Measurements from ENCODE around the gene CAMK2N1. TPM values are rescaled to one million over a fixed set of nuclear protein-coding genes. Genes with fewer than 3 reads are reported as not detected.

Gene CAMK2N1
- total and polyA plus RNA-seq, 2 of the 8 experiments (the other 6 are each of a cell fraction or from before 2014, with no cell fraction given): 2.3 to 5.6 TPM

GRCh38 chr1:20496241-20496661 lies 10.2 kb upstream of the CAMK2N1 start:
- H2BK15ac ChIP-seq (ENCODE audit: low read length): no peak overlapping the region
- no peak overlapping the region for H2BK12ac ChIP-seq (ENCODE audit: low read depth, low read length)
- H3K4me2 ChIP-seq (ENCODE audit: insufficient read depth in 1 of 2, low read depth in 2 of 2, low read length in 2 of 2): no peak overlapping the region
- 0 out of 2 replicates have a peak overlapping the region, but pooled peaks have one; percentile 44 for H2BK5ac ChIP-seq (ENCODE audit: low read depth, low read length)
- H3K18ac ChIP-seq (ENCODE audit: extremely low read depth, low read length): no peak overlapping the region
- ChIA-PET CTCF (ENCODE audit: partially characterized antibody) (interaction anchor here (3.2 to 6.9 kb wide), 2 partner anchors 116 to 122 kb away, joined by 10 to 44 read pairs; no protein-coding TSS in a partner anchor), POLR2A (ENCODE audit: partially characterized antibody) (interaction anchor here (1.1 kb wide), 1 partner anchor 29 kb away, joined by 3 read pairs; no protein-coding TSS in a partner anchor)
- H3K27ac ChIP-seq (ENCODE audit: low read depth, low read length): no peak overlapping the region
- H3K23me2 ChIP-seq (ENCODE audit: low read depth, low read length): no peaks in the 10 kb centered on the region; the same call in 1 of the 2 replicates
- no peak overlapping the region for H2AFZ ChIP-seq (ENCODE audit: low read length)
- H4K20me1 ChIP-seq (replicated peaks in 1 of 2; ENCODE audit: control insufficient read depth in 1 of 2, insufficient read depth in 2 of 2, low read length in 2 of 2): peaks cover 0 to 4% of the 10 kb centered on the region in 2 experiments
- 0 out of 2 replicates have a peak overlapping the region, but pooled peaks have one; percentile 58 for H2AK5ac ChIP-seq (ENCODE audit: low read depth, low read length)
- H3K14ac ChIP-seq (ENCODE audit: insufficient read length): no peak overlapping the region
- no peak overlapping the region for H3K56ac ChIP-seq (replicated peaks; ENCODE audit: insufficient read length, low read depth, low read length)
- no peak for DNase-seq (ENCODE audit: low read depth in 1 of 2, low spot score in 2 of 2)
- no peak overlapping the region for H3K4me3 ChIP-seq (ENCODE audit: extremely low read depth in 1 of 4, insufficient read depth in 2 of 4, low read depth in 3 of 4, low read length in 4 of 4)
- H3K27me3 ChIP-seq (replicated peaks in 1 of 4; ENCODE audit: control insufficient read depth in 3 of 4, extremely low read depth in 1 of 4, insufficient read depth in 3 of 4, low read length in 3 of 4): no peaks in the 10 kb centered on the region; a peak in 2 of 7 replicates
- H3K9ac ChIP-seq (replicated peaks in 1 of 4; ENCODE audit: extremely low read depth in 1 of 4, low read depth in 3 of 4, low read length in 3 of 4): no peak overlapping the region
- H3K4ac ChIP-seq (replicated peaks; ENCODE audit: insufficient read length, low read depth, low read length): no peak overlapping the region
- H2BK20ac ChIP-seq (ENCODE audit: low read length): no peak overlapping the region
- H4K5ac ChIP-seq (ENCODE audit: insufficient read length, low read depth, low read length): no peak overlapping the region
- H2BK120ac ChIP-seq (replicated peaks; ENCODE audit: low read depth, low read length): no peak overlapping the region
- 88% methylated on average over 8 of the region's 8 CpGs; no CpG with 5 or more reads in 1 of the 2 experiments for WGBS, 2 experiments (ENCODE audit: extremely low coverage in 1 of 2, insufficient coverage in 1 of 2, insufficient read length in 1 of 2, insufficient replicate concordance in 2 of 2, low coverage in 1 of 2, low lambda C conversion rate in 2 of 2, missing lambda C conversion rate in 1 of 2)
- H3K4me1 ChIP-seq (replicated peaks in 1 of 4; ENCODE audit: control insufficient read depth in 3 of 4, insufficient read depth in 4 of 4, low read length in 3 of 4): peaks cover 0 to 11% (median 0%) of the 10 kb centered on the region in 4 experiments; a peak in 3 of 7 replicates
- no peaks in the 10 kb centered on the region; a peak in 1 of 4 replicates for H3K9me3 ChIP-seq (ENCODE audit: insufficient read depth in 2 of 2, low read depth in 1 of 2, low read length in 1 of 2)
- H3K23ac ChIP-seq (ENCODE audit: insufficient read length): no peak overlapping the region
- no peak overlapping the region for H4K8ac ChIP-seq (ENCODE audit: extremely low read depth, insufficient read depth, low read length)
- H4K91ac ChIP-seq (replicated peaks; ENCODE audit: insufficient read length, low read length): no peak overlapping the region
- no peak for FAIRE-seq
- H3K79me2 ChIP-seq (ENCODE audit: control insufficient read depth in 1 of 2, insufficient read depth in 2 of 2, low read length in 2 of 2): no peaks in the 10 kb centered on the region
- no peaks in the 10 kb centered on the region for H3K79me1 ChIP-seq (ENCODE audit: low read depth, low read length)
- H3K36me3 ChIP-seq (ENCODE audit: control insufficient read depth in 2 of 4, insufficient read depth in 4 of 4, low read length in 3 of 4): peaks cover 3 to 19% (median 13%) of the 10 kb centered on the region in 4 experiments; a peak in 7 of 8 replicates
- TF ChIP-seq CHD2 (IDR thresholded peaks at IDR 0.05; ENCODE audit: low read length): no peak

All from H1 (cell line).